HepG2 (cell line): ENCODE measurements around the gene PACS2. TPM values are rescaled to one million over a fixed set of nuclear protein-coding genes. Genes with fewer than 3 reads are reported as not detected.
A peak's percentile ranks its signal among the peaks of the same experiment; 100 is the strongest.

ENCODE experiments used
- ATF2 ChIP-seq: sonication (generic); formaldehyde crosslinking; IDR thresholded peaks from 2 replicates; pipeline ENCODE4 v1.4.0; 2020; ENCODE audit warnings: missing genetic modification reagents
- ISX ChIP-seq: sonication (generic); formaldehyde crosslinking; conservative IDR thresholded peaks from 2 replicates; pipeline ENCODE4 v1.5.0; 2020; ENCODE audit warnings: missing genetic modification reagents
- JUND ChIP-seq: sonication (generic); formaldehyde crosslinking; IDR thresholded peaks from 2 replicates; pipeline ENCODE4 v1.8.0; 2022; ENCODE audit warnings: mild to moderate bottlenecking, missing genetic modification reagents
- MAFF ChIP-seq: IDR thresholded peaks from 2 replicates; pipeline ENCODE4 v1.6.1; 2011; ENCODE audit warnings: low read depth, low read length, improper control_type of control experiment
- MED1 ChIP-seq: sonication (generic); formaldehyde crosslinking; IDR thresholded peaks from 2 replicates; pipeline ENCODE4 v1.4.0; 2020; ENCODE audit warnings: missing genetic modification reagents
- MED8 ChIP-seq: sonication (generic); formaldehyde crosslinking; IDR thresholded peaks from 2 replicates; pipeline ENCODE4 v1.8.1; 2023; ENCODE audit warnings: mild to moderate bottlenecking, missing genetic modification reagents; ENCODE audit not compliant: insufficient replicate concordance
- PRDM15 ChIP-seq: sonication (generic); formaldehyde crosslinking; IDR thresholded peaks from 2 replicates; pipeline ENCODE4 v1.4.0; 2020; ENCODE audit warnings: missing genetic modification reagents
- RARA ChIP-seq: IDR thresholded peaks from 2 replicates; pipeline ENCODE4 v1.6.1; 2016; ENCODE audit warnings: missing genetic modification reagents, missing compliant biosample characterization
- REST ChIP-seq, 2 experiments: IDR thresholded peaks; 2 replicates each; pipeline ENCODE4 v1.6.1; 2011 to 2012; ENCODE audit warnings: low read length in 2 of 2, borderline replicate concordance in 1 of 2, low read depth in 1 of 2, mild to moderate bottlenecking in 1 of 2, moderate library complexity in 1 of 2
- SATB2 ChIP-seq: sonication (generic); formaldehyde crosslinking; IDR thresholded peaks from 2 replicates; pipeline ENCODE4 v1.5.0; 2020; ENCODE audit warnings: missing genetic modification reagents
- SMAD9 ChIP-seq: sonication (generic); formaldehyde crosslinking; IDR thresholded peaks from 2 replicates; pipeline ENCODE4 v1.5.1; 2020; ENCODE audit warnings: mild to moderate bottlenecking, missing genetic modification reagents
- SRF ChIP-seq: IDR thresholded peaks from 2 replicates; pipeline ENCODE4 v1.6.1; 2011; ENCODE audit warnings: mild to moderate bottlenecking, low read depth, low read length, moderate library complexity
- THAP11 ChIP-seq: IDR thresholded peaks from 2 replicates; pipeline ENCODE4 v1.6.1; 2016; ENCODE audit warnings: missing biosample characterization, missing genetic modification reagents
- ZBTB39 ChIP-seq: sonication (generic); formaldehyde crosslinking; IDR thresholded peaks from 2 replicates; pipeline ENCODE4 v1.5.0; 2020; ENCODE audit warnings: missing genetic modification reagents
- ZFP82 ChIP-seq: sonication (generic); formaldehyde crosslinking; IDR thresholded peaks from 2 replicates; pipeline ENCODE4 v1.5.1; 2020; ENCODE audit warnings: mild to moderate bottlenecking, missing genetic modification reagents, borderline replicate concordance
- ZNF160 ChIP-seq: sonication (generic); formaldehyde crosslinking; IDR thresholded peaks from 2 replicates; pipeline ENCODE4 v1.8.0; 2022; ENCODE audit warnings: mild to moderate bottlenecking, inconsistent platforms, missing genetic modification reagents
- ZNF20 ChIP-seq: sonication (generic); formaldehyde crosslinking; IDR thresholded peaks from 2 replicates; pipeline ENCODE4 v1.4.0; 2020; ENCODE audit warnings: mild to moderate bottlenecking, moderate library complexity, missing genetic modification reagents
- ZNF839 ChIP-seq: sonication (generic); formaldehyde crosslinking; IDR thresholded peaks from 2 replicates; pipeline ENCODE4 v1.4.0; 2020; ENCODE audit warnings: missing genetic modification reagents, mild to moderate bottlenecking, borderline replicate concordance
- ZSCAN22 ChIP-seq: sonication (generic); formaldehyde crosslinking; IDR thresholded peaks from 2 replicates; pipeline ENCODE4 v1.4.0; 2020; ENCODE audit warnings: mild to moderate bottlenecking, missing genetic modification reagents
- polyA plus RNA-seq, 8 experiments: library from polyadenylated mRNA; depleted of rRNA in 3 of 8; stranded (reverse) in 7 of 8; unstranded in 1 of 8; fragments of >200 nt; fragmentation: Illumina TruSeq in 4 of 8; extraction: Trizol in 4 of 8; gene quantifications; 2 replicates each; pipeline versions ENCODE4 v1.2.1 to v1.2.3, GENCODE V29; 2011 to 2016; ENCODE audit warnings: low read depth in 4 of 8, missing spikeins in 1 of 8, mixed read lengths in 1 of 8; ENCODE audit not compliant: insufficient read depth in 1 of 8
- total RNA-seq, 5 experiments: library from RNA; depleted of rRNA; stranded (reverse); fragments of >200 nt; fragmentation: Illumina TruSeq; extraction: Trizol; gene quantifications; 2 replicates each; pipeline ENCODE4 v1.2.3, GENCODE V29; 2016; ENCODE audit warnings: low read depth in 1 of 5

The PACS2 gene
- total and polyA plus RNA-seq, 2 of the 13 experiments (the other 11 are each of a cell fraction or from before 2014, with no cell fraction given): 23.6 to 27.6 TPM

GRCh38 chr14:105315941-105316576 lies 1.5 kb downstream of the PACS2 start (continued):
- no peak for TF ChIP-seq SMAD9 (CRISPR knock-in tag)
- no peak for TF ChIP-seq ZNF839 (CRISPR knock-in tag)
- TF ChIP-seq MED1 (CRISPR knock-in tag): no peak
- TF ChIP-seq SATB2 (CRISPR knock-in tag): no peak
- TF ChIP-seq RARA (CRISPR knock-in tag): no peak
- TF ChIP-seq ZSCAN22 (CRISPR knock-in tag): no peak
- TF ChIP-seq REST (IDR thresholded peaks at IDR 0.05; ENCODE audit: borderline replicate concordance in 1 of 2, low read depth in 1 of 2, low read length in 2 of 2): no peak
- TF ChIP-seq ZFP82 (CRISPR knock-in tag): no peak
- no peak for TF ChIP-seq MED8 (CRISPR knock-in tag)
- no peak for TF ChIP-seq ISX
- TF ChIP-seq ZNF20 (CRISPR knock-in tag): no peak
- 0 out of 2 replicates have a peak, but pooled peaks have one; percentile 12 for TF ChIP-seq MAFF
- TF ChIP-seq PRDM15 (CRISPR knock-in tag): peak; percentile 49; the same call in 1 of the 2 replicates
- no peak for TF ChIP-seq ZBTB39 (CRISPR knock-in tag)
- no peak for TF ChIP-seq SRF
- no peak for TF ChIP-seq ZNF160 (CRISPR knock-in tag)
- no peak for TF ChIP-seq ATF2
- no peak for TF ChIP-seq THAP11 (CRISPR knock-in tag)
- no peak for TF ChIP-seq JUND (CRISPR knock-in tag)
